ENCODE results near the gene TESMIN. TPM values are rescaled to one million over a fixed set of nuclear protein-coding genes. Genes with fewer than 3 reads are reported as not detected.

TESMIN gene
- total RNA-seq, 1 experiment from 2014 or later: 78.8 TPM

GRCh38 chr11:68759991-68760390, 8.7 kb upstream of the TESMIN start (continued):
- no peak for TF ChIP-seq ZBTB43 (CRISPR knock-in tag; IDR thresholded peaks at IDR 0.05)
- TF ChIP-seq, protein P1, sequence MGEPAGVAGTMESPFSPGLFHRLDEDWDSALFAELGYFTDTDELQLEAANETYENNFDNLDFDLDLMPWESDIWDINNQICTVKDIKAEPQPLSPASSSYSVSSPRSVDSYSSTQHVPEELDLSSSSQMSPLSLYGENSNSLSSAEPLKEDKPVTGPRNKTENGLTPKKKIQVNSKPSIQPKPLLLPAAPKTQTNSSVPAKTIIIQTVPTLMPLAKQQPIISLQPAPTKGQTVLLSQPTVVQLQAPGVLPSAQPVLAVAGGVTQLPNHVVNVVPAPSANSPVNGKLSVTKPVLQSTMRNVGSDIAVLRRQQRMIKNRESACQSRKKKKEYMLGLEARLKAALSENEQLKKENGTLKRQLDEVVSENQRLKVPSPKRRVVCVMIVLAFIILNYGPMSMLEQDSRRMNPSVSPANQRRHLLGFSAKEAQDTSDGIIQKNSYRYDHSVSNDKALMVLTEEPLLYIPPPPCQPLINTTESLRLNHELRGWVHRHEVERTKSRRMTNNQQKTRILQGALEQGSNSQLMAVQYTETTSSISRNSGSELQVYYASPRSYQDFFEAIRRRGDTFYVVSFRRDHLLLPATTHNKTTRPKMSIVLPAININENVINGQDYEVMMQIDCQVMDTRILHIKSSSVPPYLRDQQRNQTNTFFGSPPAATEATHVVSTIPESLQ (CRISPR knock-in tag; IDR thresholded peaks at IDR 0.05): no peak
- TF ChIP-seq, protein P2, sequence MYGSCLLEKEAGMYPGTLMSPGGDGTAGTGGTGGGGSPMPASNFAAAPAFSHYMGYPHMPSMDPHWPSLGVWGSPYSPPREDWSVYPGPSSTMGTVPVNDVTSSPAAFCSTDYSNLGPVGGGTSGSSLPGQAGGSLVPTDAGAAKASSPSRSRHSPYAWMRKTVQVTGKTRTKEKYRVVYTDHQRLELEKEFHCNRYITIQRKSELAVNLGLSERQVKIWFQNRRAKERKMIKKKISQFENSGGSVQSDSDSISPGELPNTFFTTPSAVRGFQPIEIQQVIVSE (CRISPR knock-in tag; IDR thresholded peaks at IDR 0.05; ENCODE audit: borderline replicate concordance): no peak

DNA sequence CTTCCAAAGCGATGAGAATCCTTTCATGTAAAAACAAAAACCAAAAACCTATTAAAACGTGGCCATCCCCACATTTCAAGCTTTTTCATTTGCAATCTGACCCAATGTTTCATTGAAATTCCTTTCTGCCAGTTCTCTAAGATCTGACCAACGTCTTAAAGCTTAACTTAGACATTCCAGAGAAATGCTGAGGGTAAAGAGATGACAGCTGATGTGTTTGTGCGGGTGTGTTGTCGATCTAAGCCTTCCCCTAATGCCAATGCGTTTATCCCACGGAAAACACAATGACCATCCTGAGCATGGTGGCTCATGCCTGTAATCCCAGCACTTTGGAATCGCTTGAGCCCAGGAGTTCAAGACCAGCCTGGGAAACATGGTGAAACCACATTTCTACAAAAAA, 6.4 kb upstream of the TESMIN start:
- no peak for ATAC-seq
- H3K27me3 Mint-ChIP-seq (ENCODE audit: low read depth): no peaks in the 10 kb centered on the region
- peaks cover 20% of the 10 kb centered on the region for H3K36me3 Mint-ChIP-seq
- ChIA-PET CTCF (interaction anchor here (0.6 kb wide), 2 partner anchors 41 to 147 kb away, joined by 3 read pairs; no protein-coding TSS in a partner anchor), POLR2A (no interaction called here)
- H3K4me3 Mint-ChIP-seq: no peak overlapping the region
- H3K27ac Mint-ChIP-seq: peak overlapping the region; percentile 48; the same call in 1 of the 2 replicates
- TF ChIP-seq ATF1 (CRISPR knock-in tag; IDR thresholded peaks at IDR 0.05) (no peak), ARID4B (CRISPR knock-in tag; IDR thresholded peaks at IDR 0.05; ENCODE audit: borderline replicate concordance) (no peak), ZSCAN18 (CRISPR knock-in tag; IDR thresholded peaks at IDR 0.05) (no peak), FOXK1 (CRISPR knock-in tag; IDR thresholded peaks at IDR 0.05) (no peak), NR1H2 (CRISPR knock-in tag; IDR thresholded peaks at IDR 0.05) (no peak), ZNF219 (CRISPR knock-in tag; IDR thresholded peaks at IDR 0.05; ENCODE audit: borderline replicate concordance) (no peak), NR2C2 (CRISPR knock-in tag; IDR thresholded peaks at IDR 0.05) (no peak), CREM (CRISPR knock-in tag; IDR thresholded peaks at IDR 0.05) (no peak)
- TF ChIP-seq, protein P3, sequence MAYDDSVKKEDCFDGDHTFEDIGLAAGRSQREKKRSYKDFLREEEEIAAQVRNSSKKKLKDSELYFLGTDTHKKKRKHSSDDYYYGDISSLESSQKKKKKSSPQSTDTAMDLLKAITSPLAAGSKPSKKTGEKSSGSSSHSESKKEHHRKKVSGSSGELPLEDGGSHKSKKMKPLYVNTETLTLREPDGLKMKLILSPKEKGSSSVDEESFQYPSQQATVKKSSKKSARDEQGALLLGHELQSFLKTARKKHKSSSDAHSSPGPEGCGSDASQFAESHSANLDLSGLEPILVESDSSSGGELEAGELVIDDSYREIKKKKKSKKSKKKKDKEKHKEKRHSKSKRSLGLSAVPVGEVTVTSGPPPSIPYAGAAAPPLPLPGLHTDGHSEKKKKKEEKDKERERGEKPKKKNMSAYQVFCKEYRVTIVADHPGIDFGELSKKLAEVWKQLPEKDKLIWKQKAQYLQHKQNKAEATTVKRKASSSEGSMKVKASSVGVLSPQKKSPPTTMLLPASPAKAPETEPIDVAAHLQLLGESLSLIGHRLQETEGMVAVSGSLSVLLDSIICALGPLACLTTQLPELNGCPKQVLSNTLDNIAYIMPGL (CRISPR knock-in tag; IDR thresholded peaks at IDR 0.05): no peak
- TF ChIP-seq, protein P4, sequence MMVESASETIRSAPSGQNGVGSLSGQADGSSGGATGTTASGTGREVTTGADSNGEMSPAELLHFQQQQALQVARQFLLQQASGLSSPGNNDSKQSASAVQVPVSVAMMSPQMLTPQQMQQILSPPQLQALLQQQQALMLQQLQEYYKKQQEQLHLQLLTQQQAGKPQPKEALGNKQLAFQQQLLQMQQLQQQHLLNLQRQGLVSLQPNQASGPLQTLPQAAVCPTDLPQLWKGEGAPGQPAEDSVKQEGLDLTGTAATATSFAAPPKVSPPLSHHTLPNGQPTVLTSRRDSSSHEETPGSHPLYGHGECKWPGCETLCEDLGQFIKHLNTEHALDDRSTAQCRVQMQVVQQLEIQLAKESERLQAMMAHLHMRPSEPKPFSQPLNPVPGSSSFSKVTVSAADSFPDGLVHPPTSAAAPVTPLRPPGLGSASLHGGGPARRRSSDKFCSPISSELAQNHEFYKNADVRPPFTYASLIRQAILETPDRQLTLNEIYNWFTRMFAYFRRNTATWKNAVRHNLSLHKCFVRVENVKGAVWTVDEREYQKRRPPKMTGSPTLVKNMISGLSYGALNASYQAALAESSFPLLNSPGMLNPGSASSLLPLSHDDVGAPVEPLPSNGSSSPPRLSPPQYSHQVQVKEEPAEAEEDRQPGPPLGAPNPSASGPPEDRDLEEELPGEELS (CRISPR knock-in tag; IDR thresholded peaks at IDR 0.05): no peak
- TF ChIP-seq, protein P5, sequence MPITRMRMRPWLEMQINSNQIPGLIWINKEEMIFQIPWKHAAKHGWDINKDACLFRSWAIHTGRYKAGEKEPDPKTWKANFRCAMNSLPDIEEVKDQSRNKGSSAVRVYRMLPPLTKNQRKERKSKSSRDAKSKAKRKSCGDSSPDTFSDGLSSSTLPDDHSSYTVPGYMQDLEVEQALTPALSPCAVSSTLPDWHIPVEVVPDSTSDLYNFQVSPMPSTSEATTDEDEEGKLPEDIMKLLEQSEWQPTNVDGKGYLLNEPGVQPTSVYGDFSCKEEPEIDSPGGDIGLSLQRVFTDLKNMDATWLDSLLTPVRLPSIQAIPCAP (CRISPR knock-in tag; IDR thresholded peaks at IDR 0.05): no peak
- TF ChIP-seq, protein P2 (CRISPR knock-in tag; IDR thresholded peaks at IDR 0.05; ENCODE audit: borderline replicate concordance): no peak
- no peaks in the 10 kb centered on the region for H3K9me3 Mint-ChIP-seq
- no peak for DNase-seq (ENCODE audit: low spot score)
- peaks cover 9% of the 10 kb centered on the region for H3K4me1 Mint-ChIP-seq
